Coronary artery (tissue), 2 donors: Measurements from ENCODE around the gene RBM8A.

Experiments
- DNase-seq: peaks from one replicate; pipeline ENCODE4 v3.0.0-alpha.2; 2017; ENCODE audit warnings: low spot score
- H3K27ac ChIP-seq, 2 donors: fragments of 200-600 bp; sonication (generic); one replicate each; pipeline ENCODE4 v1.5.1; 2016 to 2019
- H3K4me3 ChIP-seq: fragments of 200-600 bp; sonication (generic); 2 replicates; pipeline ENCODE4 v1.5.1; 2016; ENCODE audit warnings: mild to moderate bottlenecking, moderate library complexity
- TF ChIP-seq, protein P1 (sequence below): fragments of 200-600 bp; sonication (generic); IDR thresholded peaks from one replicate; pipeline ENCODE4 v1.5.1; 2019; ENCODE audit warnings: antibody characterized with exemption

The RBM8A gene

DNA sequence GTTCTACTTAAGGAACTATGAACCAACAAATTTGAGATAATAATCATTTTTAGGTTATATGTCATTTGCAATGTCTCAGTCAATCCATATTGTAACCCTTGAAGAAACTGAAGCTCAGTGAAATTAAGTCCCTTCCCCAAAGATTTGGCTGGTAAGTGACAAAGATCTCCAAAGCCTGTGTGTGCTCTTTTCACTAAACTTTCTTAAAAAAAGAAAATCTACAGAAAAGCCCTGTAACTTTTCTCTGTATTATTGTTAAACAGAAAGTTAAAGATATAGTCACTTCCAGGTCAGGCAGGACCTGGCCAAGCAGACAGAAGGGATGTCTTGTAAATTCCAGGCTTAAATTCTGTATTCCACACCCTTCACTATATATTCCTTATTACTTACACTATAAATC lies 29.1 kb upstream of the RBM8A start:
- TF ChIP-seq, protein P1, sequence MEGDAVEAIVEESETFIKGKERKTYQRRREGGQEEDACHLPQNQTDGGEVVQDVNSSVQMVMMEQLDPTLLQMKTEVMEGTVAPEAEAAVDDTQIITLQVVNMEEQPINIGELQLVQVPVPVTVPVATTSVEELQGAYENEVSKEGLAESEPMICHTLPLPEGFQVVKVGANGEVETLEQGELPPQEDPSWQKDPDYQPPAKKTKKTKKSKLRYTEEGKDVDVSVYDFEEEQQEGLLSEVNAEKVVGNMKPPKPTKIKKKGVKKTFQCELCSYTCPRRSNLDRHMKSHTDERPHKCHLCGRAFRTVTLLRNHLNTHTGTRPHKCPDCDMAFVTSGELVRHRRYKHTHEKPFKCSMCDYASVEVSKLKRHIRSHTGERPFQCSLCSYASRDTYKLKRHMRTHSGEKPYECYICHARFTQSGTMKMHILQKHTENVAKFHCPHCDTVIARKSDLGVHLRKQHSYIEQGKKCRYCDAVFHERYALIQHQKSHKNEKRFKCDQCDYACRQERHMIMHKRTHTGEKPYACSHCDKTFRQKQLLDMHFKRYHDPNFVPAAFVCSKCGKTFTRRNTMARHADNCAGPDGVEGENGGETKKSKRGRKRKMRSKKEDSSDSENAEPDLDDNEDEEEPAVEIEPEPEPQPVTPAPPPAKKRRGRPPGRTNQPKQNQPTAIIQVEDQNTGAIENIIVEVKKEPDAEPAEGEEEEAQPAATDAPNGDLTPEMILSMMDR, result no peak
- H3K27ac ChIP-seq, result peak overlapping the region; percentile 95 to 99
- H3K4me3 ChIP-seq, result peak overlapping the region; percentile 93
- DNase-seq, result no peak

DNA sequence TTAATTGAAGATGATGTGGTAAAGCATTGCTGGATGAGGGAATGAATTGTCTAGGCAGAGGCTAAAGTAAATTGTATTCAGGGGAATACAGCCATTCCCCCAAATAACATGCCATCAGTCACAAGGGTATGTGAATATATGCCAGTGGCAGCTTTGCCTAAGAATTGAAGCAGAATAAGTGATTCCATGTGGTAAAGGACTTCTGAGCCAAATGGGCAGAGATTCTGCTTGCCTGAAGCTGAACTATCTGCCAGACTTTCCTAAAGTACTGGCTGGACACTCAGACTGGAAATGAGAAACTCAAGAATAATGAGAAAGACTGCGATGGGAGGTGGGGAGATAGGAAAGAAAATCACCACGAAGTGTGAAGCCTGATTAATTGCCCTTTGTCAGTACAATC lies 28.2 kb upstream of the RBM8A start:
- Histone ChIP-seq H3K27ac (peak overlapping the region; percentile 95 to 99), H3K4me3 (peak overlapping the region; percentile 93)
- DNase-seq, result no peak
- TF ChIP-seq, protein P1, result no peak

DNA sequence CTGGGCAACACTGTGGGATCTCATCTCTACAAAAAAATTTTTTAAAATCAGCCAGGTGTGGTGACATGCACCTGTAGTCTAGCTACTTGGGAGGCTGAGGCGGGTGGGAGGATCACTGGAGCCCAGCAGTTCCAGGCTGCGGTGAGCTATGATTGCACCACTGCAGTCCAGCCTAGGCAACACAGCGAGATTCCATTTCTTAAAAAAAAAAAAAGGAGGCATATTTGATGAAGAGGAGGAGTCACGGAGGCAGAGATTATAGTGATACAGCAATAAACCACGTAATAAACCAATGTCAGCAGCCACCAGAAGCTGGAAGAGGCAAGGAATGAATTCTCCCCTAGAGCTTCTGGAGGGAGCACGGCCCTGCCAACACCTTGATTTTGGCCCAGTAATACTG lies 26.6 kb upstream of the RBM8A start:
- TF ChIP-seq, protein P1, result no peak
- DNase-seq, result no peak
- no peak overlapping the region for H3K4me3 ChIP-seq

DNA sequence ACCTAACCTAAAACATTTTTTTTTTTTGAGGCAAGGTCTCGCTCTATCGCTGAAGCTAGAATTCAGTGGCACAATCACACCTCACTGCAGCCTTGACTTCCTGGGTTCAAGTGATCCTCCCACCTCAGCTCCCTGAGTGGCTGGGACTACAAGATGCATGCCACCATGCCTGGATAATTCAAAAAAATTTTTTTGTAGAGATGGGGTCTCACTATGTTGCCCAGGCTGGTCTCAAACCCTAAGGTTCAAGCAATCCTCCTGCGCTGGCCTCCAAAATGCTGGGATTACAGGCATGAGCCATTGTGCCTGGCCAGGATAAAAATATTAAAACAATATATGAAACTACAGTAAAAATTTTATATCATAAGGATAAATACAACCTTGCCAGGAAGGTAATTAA lies 25.6 kb upstream of the RBM8A start:
- TF ChIP-seq, protein P1, result no peak
- Histone ChIP-seq H3K4me3 (no peak overlapping the region), H3K27ac (no peak overlapping the region)
- no peak for DNase-seq

More for the DNA sequence above, 26.6 kb upstream of the RBM8A start:
- H3K27ac ChIP-seq, result no peak overlapping the region

DNA sequence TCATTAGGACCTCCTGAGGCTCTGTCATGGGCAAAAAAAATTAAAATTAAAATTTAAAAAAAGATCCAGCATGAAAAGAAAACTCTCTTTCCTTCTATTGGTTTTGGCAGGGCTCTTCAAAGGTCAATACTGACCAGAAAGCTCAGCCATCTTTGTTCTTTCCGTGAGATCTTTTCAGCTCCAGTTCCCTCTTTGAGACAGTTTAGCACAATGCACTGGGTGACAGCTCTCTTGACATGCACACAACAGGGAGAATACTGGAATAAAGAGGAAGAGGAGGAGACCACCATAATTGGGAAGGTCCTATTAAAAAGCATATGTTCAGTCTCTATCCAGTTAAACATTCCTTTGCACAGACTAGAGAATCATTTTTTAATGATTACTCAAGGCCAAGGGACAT lies 24.2 kb upstream of the RBM8A start:
- TF ChIP-seq, protein P1, result no peak
- DNase-seq, result no peak
- Histone ChIP-seq H3K4me3 (no peak overlapping the region), H3K27ac (no peak overlapping the region)

DNA sequence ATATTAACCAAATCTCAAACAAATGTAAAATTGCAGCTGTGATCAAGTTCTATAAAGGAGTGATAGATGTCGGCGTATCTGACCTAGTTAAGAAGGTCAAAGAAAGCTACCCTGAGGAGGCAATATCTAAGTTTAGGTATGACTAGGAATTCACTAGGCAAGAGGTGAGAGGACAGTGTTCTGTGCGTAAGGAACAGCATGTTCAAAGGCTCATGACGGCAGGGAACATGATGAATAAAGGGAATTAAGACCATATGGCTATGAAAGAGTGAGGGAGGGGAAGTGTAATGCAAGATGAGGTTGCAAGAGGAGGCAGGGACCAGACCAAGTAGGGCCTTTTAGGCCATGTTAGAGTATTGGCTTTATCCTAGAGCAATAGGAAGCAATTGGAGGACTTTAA lies 21.9 kb upstream of the RBM8A start:
- no peak overlapping the region for H3K4me3 ChIP-seq
- no peak for DNase-seq
- H3K27ac ChIP-seq, result no peak overlapping the region
- TF ChIP-seq, protein P1, result no peak

DNA sequence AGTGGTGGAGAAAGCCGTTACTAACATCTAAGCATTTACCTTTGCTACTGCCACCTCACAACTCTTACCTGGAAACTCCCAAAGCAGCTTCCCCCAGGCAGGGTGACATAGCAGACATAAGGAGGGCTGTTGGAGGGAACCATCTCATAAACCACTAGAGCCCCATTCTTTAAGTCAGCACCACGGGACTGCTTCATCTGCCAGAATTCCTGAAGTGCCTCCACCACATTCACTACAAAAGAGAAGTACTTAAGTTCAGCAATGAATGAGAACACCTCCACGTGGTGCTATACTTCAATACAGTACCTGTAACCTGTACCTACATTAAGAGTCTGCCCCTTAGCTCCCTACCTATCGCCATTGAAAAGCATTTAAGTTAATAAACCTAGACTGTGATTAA lies 20.3 kb upstream of the RBM8A start:
- Histone ChIP-seq H3K27ac (no peak overlapping the region), H3K4me3 (no peak overlapping the region)
- DNase-seq, result no peak
- TF ChIP-seq, protein P1, result no peak
